Middle frontal gyrus (tissue), 1 donor: Measurements from ENCODE around the gene MAP3K3.

Experiments
- DNase-seq: peaks from one replicate; pipeline ENCODE4 v3.0.0-alpha.2; 2015; ENCODE audit warnings: low spot score; ENCODE audit errors: extremely low spot score

Gene MAP3K3

DNA sequence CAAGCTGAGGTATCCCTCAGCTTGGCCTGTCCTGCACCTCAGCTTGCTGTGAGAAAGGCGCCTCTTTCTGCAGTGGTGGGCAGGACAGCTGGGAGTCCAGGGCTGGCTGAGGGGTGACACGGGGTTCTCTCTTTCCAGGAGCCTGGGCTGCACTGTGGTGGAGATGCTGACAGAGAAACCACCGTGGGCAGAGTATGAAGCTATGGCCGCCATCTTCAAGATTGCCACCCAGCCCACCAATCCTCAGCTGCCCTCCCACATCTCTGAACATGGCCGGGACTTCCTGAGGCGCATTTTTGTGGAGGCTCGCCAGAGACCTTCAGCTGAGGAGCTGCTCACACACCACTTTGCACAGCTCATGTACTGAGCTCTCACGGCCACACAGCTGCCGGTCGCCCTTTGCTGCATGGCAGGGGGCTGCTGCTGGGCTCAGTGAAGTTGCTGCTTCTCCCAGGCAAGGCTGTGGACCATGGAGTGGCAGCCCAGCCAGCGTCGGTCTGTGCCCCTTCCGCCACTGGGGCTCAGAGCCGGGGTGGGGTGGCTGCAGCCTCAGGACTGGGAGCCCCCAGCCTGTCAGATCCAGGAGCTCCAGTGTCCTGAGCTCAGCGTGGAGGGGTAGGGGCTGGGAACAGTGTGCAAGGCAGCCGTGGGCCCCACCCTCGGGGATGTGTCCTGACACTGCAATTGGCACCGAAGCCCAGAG lies 71.3 kb downstream of the MAP3K3 start:
- DNase-seq: no peak

DNA sequence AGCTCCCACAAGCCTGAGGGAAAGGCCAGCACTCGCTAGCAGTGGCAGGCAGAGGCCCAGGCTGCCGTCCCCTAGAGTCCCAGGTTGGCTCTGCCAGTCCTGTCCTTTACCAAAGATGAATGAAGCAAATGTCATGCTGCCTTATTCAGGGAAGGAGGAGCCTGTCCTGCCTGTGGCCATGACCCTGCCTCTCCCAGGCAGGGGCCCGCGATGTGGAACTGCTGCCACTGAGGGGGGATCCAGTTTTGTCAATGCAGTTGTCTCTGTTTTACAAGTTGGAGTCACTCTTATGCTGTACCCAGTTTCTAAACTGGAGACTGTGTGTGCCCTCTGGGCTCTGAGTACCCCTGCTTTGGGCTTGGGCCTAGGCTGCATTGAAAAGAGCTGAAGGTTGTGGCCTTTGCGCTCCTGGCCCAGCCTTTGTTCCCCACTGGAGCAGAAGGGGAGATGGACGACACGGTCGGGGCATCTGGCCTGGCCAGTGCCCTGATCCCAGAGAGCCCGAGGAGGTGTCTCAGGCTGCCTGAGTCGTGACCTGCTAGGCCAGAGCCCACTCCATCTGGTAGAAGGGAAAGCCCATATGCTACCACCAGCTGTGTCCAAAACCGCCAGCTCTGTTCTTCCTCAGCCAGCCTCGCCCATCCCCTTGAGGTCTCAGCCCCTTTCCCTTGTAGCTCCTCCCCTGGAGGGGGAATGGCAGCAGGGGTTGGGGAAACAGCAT lies 72.2 kb downstream of the MAP3K3 start:
- no peak for DNase-seq

DNA sequence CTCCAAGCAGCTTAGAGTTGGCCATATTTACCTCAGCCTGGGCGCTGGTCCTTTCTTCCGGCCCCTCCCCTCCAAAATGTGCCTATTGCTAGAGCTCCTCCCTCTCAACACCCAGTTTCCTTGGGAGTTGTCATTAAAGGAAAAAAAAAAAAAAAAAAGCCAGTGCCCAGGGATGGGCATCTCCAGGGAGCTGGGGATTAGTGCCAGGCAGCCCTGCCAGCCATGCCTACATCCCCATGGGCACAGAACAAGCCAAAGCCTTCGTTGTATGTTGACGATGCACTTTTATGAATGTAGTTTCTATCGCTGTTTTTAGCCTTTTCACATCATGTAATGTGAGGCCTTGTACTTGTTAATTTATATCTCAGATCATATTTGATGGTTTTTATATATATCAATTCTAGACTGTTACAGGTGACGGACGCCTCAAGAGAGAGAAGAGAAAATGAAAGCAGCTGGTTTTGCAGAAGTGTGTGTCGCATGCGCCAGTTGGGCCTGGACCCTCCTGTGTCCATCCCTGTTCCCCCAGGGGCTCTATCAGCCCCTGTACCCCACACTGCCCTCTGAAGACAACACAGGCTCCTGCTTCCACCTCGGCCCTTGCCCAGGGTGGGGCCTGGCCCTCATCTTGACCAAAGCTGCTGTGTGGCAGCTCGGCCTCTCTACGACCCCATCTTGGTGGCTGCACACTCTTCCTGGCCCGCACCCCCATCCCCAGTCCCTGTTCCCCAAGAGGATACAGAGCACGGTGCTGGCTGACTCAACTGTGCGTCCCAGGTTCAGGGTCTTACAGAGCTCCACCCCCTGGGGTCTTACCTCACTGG lies 72.9 kb downstream of the MAP3K3 start:
- DNase-seq: no peak

DNA sequence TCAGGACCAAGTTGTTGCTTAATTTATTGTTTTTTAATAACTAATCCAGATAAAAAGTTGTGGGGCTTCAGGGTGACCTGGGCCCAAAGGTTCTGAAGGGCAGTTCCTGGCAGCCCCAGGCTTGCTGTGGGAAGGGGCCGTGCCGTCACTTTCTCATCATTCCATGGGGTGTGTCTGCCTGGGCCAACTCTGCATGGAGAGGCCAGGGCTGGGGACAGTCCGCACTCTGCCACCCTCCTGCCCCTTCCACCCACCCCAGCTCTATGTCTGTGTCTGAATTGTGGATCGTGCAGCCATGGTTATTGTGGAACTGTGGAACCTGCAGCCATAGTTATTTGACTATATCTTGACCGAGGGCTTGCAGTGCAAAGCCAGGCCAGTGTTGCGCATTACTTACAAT lies 73.7 kb downstream of the MAP3K3 start:
- no peak for DNase-seq

DNA sequence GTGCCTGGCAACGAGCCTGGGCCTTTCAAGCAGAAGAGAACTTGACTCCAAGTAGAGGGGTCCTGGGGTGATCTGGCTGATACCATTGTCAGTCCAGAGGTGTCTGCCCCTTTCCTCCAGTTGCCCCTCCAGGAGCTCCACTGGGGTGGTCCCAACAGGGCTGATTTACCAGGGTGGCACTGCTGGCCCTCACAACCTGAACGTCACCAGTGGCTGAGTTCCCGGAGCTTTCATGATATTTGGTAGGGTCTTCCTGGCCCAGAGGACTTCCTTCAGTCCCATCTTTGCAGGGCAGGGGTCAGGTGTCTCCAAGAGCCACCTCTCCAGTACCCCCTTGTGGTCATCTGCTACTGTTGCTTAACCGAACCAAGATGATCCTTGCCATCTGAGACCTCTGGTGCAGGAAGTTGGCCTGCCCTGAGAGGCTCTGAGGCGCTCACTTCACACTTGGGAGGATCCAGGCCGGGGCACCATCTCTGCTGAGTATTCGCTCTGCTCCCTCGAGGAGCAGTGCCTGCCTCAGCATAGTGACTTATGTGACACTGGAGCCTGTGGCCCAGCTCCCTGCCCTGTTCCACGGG lies 74.3 kb downstream of the MAP3K3 start:
- DNase-seq: no peak

DNA sequence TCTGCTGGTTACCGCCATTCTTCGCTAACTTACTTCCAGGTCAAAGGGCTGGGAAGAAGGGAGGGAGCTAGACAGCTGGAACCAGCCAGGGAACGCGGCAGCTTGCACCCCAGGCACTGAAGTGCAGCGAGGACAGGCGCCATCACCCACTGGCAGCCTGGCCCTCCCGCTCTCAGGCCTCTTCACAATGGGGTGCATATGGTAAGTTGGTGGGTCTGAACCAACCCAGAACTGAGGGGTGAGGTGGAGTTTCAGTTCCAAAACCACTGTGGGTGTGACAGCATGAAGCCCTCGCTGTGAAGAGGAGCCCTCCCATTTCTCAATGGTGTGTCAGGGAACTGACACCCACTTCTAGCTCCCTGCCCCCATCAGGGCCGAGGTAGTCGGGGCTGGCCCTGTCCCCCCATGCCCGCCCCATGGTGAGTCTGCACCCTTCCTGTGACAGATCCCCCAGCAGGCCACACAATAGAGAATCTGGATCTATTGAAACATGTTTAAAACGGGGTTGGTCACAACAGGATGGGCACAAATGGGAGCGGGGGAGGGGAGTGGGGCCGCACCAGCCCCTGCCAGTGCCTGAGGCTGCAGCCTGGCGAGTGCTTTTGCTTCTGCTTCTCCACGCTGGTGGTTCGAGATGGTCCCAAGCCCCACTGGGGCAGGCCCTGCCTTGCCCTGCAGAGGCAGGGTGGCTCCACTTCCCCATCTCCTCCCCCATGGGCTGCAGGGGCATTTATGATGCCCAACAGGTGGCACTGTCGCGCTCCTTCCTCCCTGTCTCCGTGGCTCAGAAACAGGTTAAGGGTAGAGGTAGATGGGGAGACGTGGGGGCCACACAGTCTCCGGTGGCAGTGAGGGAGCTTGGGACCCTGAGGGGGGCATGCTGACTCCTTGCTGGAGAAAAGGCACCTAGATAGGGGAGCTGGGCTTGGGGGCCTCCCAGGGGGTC lies 75.4 kb downstream of the MAP3K3 start:
- DNase-seq: no peak

DNA sequence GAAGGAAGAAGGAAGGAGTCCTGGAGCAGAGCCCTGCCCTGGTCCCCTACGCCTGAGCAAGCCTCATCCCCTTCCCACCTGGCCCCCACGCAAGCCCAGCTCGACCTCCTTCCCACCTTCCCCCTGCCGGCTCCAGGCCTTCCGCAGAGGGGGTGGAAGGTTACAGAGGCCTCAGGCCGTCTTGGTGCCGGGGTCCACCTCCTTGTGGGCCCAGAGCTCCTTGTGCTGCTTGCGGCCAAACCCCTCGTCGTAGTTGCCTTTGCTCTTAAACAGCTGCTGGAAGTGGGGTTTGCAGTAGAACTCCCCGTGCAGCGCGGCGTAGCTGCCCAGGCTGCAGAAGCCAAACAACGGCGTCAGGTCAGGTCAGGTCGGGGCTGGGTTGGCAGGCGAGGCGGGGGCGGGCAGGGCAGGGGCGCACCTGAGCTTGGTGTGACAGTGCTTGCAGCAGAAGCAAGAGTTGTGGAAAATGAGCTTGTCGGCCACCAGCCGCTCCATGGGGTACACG lies 76.2 kb downstream of the MAP3K3 start:
- DNase-seq: no peak

DNA sequence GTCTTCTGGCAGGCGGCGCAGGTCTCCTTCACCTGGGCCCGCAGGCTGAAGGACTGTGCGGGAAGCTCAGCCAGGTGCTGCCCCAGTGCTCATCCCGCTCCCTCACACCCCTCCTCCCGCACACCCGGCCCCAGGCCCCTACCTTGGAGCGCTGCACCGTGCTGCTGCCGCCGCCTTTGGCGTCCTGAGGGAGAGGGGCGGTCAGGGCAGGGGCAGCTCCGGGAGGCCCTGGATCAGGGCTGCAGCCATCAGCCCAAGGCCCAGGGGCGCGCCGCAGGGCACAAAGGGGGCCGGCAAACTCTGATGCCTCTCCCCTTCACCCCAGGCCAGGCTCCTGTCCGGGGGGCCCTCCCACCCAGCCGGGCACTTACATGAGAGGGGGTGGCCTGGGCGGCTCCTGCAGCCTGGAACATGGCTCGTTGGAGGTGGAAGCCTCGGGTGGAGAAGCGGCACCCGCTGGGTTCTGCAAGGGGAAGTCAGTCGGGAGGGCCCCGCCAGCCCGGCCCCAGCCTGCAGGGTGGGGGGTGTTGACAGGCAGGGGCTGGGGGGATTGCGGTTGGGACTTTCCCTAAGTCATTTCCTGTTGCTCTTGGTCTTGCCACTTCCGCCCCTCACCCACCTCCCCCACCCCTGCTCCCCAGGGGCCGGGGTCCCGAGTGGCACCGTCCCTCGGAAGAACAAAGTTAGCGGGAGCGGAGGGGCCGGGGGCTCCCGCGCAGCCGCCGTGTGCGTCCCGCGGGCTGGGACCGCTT lies 76.8 kb downstream of the MAP3K3 start:
- DNase-seq: no peak

DNA sequence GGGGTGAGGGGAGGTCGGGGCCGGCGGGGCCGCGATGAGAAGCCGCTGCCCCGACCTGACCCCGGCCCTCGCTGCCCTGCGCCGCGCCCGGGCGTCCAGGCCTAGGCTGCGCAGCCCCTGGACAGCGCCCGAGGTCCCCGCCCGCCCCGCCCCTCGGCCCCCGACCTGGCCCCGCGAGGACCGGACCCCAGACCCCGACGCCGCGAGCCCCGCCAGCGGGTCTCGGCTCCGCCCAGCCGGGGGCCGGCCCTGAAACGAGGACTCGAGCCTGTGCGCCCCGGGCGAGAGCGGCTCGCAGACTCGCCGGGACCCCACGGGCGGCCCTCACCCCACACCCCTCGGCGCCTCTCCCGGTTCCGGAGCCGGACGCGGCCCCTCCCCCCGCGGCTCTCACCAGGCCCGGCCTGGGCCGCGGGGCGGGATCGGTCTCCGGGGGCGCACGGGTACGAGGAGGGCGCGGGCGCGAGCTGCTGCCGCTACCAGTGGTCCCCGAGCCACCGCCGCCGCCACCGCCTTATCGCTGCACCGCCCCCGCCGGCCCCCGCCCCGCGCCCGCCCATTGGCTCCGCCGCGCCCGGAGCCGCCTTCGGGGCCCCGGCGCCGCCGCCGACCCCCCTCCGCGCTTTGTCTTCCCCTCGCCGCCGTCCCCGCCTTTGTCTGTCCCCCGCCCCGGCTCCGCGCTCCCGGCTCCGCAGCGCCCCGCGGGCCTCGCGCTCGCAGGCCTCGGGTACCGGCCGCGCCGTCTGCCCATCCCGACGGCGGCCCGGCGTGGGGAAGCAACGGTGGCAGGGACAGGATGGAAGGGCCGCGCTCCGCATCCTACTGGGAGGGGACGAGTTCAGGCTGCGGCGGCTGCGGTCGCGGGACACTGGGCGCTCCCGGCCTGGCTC lies 77.7 kb downstream of the MAP3K3 start, which contains the start of gene LIMD2:
Gene LIMD2 (minus strand): TSS at position 488 of the 890 bp plus-strand sequence. CDS start 827 bp downstream, outside the sequence.
- DNase-seq: no peak

DNA sequence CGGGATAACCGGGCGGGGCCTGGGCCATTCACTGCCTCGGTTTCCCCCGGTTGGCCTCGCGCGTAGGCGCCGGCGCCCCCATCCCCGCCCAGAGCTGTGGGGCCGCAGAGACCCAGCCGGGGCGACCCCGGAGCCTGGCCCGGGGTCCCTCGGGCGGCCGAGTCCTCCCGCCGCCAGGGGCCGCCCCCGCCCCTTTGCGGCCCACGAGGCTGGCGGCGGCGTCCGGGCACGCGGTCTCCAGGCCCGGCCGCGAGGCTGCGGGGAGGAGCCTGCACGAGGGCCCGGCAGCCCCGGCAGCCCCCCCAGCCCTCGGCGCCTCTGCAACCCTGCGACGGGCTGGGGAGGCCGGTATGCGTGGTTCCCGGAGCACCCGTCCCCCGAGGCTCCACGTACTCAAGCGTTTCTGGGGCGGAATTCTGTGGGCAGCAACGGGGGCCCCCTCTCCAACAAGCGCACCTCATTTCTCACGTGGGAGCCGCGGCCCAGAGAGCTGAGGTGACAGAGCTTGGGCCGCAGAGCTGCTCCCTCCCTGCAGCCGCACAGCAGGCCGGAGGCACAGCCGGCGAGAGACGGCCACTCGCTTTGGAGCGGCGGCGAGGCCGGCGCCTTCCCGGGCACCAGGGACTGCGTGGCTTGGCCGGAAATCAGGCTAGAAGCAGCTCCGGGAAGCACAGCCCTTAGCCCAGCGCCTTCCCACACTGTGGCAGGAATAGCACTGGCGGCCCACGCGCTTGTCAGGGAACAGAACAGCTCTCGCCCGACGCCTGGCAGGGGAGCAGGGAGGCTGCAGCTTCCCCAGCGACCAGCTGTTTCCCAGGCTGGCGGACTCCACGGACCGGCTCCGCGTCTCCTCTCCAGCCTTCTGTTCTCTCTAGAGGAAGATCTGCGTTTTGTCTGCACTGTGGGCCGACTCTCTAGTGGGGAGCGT lies 78.6 kb downstream of the MAP3K3 start:
- DNase-seq: peak; percentile 66

DNA sequence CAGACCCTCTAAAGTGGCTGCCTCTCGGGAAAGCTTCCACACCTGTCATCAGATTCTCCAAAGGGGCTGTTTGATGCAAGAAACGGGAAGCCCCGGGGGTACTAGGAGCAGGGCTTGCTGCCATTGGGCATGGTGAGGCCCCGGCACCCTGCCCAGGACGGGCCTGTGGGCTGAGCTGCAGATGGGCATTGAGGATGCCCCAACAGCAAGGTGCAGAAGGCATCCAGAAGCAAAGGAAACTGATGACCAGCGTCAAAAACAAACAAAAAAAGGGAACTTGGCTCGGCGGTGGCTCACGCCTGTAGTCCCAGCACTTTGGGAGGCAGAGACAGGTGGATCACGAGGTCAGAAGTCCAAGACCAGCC lies 79.2 kb downstream of the MAP3K3 start:
- no peak for DNase-seq

DNA sequence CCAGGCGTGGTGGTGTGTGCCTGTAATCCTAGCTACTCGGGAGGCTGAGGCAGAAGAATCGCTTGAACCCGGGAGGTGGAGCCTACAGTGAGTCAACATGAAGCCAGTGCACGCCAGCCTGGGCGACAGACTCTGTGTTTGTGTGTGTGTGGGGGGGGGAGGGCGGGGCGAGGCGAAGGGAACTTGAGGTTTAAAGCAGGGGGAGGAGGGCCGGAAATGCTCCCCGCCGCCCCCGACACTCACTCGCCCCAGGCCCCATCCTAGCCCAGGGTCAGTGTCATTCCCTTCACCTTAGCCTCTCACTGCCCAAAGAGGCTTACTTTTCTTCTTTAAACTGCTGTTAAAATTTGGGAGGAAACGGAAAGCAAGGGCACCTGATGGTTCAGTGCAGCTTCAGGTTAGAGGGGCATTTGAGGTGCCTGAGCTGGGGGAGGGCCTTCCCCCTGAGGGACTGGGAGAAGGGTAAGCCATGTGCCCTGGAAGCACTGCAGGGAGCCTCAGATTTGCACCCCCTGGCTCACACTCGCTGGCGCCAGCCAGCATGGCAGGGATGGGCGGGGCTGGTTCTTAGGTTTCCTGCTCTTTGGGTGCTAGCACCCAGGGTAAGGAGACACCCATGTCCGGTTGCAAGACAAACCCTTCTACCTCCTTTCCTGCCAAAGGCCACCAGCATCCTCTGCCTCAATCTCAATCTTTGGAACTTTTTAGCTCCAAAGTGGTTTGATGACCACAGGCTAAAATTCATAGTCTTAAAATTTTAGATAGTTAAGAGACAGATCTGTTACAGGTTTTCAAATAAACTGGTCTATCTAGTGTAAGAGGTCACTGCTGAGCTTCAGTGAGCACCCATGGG lies 79.9 kb downstream of the MAP3K3 start:
- no peak for DNase-seq

DNA sequence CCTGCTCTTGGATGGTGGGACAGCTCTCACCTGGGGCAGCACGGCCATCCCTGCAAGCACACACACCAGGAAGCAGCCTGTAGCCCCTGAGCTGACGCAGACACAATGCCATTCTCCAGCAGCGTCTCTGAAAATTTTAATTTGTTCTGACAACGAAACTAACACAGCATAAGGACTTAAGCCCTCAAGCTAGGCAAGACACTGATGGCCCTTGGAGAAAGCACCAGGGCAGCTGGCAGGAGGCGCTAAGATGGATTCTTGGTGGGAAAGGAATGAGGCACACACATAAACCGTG lies 80.5 kb downstream of the MAP3K3 start:
- DNase-seq: no peak

DNA sequence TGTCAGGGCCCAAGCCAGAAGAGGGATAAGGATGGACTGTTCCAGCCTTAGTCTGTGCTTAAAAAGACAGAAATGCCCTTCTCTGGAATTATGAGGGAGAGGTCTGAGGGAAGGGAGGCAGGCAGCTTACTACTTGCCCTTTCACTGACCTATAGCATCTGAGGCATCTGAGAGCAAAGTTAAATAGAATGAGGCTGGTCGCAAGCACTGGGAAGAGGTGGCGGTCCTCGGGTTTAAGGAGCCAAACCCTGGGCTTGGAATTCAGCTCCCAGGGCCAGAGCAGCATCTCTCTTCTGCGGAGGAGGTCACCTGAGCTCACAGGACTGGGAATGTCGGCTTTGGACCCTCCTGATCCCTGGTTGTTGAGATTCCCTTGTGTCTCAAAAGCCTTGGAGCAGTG lies 80.8 kb downstream of the MAP3K3 start:
- DNase-seq: no peak

DNA sequence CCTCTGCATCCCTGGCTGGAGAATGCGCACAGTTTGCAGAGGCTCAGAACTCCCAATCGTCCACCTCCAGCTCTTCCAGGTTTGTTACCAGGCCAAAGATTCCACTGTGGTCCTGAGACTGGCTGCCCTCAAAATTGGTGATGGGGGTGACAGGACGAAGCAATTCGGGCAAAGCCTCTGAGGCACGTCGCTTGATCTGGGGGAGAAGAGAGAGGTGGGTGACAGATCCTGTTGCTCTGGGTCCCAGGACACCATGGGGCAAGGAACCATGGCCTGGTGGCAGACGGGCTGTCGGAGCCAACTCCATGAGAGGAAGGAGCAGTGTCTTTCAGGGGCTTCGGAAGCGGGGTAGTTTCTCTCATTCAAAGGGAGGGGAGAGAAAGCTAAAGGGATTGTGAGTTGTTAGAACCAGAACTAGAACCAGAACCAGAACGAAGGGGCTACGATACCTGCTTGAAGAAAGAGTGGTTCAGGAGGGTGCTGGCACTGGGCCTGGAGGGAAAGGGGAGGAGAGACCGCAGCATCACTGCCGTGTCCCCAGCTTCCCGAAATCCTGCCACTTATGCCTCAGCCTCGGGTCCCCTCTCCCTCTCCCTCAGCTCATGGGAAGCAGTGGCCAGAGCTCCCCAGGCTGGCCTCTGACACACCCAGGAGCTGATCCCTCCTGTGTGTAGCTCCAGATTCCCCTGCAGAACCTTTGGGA lies 81.5 kb downstream of the MAP3K3 start:
- no peak for DNase-seq

DNA sequence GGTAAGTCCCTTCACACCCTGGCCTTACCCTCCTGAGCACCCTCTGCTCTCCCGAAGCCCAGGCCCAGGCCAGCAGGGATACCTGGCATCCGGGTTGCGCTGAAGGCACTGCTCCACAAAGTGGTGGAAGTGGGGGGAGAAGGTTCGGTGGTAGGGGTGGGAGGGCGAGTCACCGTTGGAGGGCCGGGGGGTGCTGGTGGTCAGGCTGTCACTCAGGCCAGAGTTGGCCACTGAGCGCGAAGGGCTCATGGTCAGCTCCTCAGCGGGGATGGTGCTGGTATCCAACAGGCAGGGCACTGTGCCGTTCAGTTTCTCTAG lies 82.0 kb downstream of the MAP3K3 start:
- no peak for DNase-seq
